Caco-2 (cell line): ENCODE results near the gene DENND2A. TPM values are rescaled to one million over a fixed set of nuclear protein-coding genes. Genes with fewer than 3 reads are reported as not detected.
A peak's percentile ranks its signal among the peaks of the same experiment; 100 is the strongest.

Experiments used
- BruUV-seq: library from RNA; stranded (reverse); fragments of 400-500 nt; replicated peaks from 2 replicates; lab custom pipeline; 2021; lab: Mats Ljungman, UMichigan
- CTCF ChIA-PET: fragments of 300-600 bp; sonication (Branson Sonifier 250); formaldehyde crosslinking; loops from one replicate; lab custom pipeline; 2022; ENCODE audit warnings: antibody characterized with exemption; lab: Charles Lee
- POLR2A ChIA-PET: fragments of 300-600 bp; sonication (Branson Sonifier 250); formaldehyde crosslinking; loops from one replicate; lab custom pipeline; 2022; ENCODE audit warnings: antibody characterized with exemption; lab: Charles Lee
- DNase-seq, 2 experiments: peaks; one replicate each; pipeline versions ENCODE4 v3.0.0 to v3.0.0-alpha.2; 2020 to 2022
- H3K27me3 ChIP-seq: replicated peaks from 2 replicates; pipeline ENCODE4 v1.6.0; 2011; ENCODE audit warnings: low read length; ENCODE audit not compliant: control insufficient read depth, insufficient read depth
- H3K36me3 ChIP-seq: 2 replicates; pipeline ENCODE4 v1.5.1; 2011; ENCODE audit warnings: low read length; ENCODE audit not compliant: control insufficient read depth, insufficient read depth
- H3K4me1 ChIP-seq: fragments of 250-450 bp; sonication (Bioruptor Pico); 2 replicates; pipeline ENCODE4 v1.5.1; 2020; ENCODE audit warnings: mild to moderate bottlenecking
- H3K4me3 ChIP-seq: 2 replicates; pipeline ENCODE4 v1.5.1; 2011; ENCODE audit warnings: low read depth, mild to moderate bottlenecking, control low read depth, low read length
- H3K9me3 ChIP-seq: fragments of 250-450 bp; sonication (Bioruptor Pico); 2 replicates; pipeline ENCODE4 v1.5.1; 2020; ENCODE audit warnings: mild to moderate bottlenecking, moderate library complexity
- H3K27ac Mint-ChIP-seq: one replicate; pipeline ENCODE4 v1.8.0; 2022; ENCODE audit warnings: mixed read lengths; ENCODE audit not compliant: unreplicated experiment
- H3K27me3 Mint-ChIP-seq: one replicate; pipeline ENCODE4 v1.8.0; 2022; ENCODE audit warnings: mixed read lengths; ENCODE audit not compliant: insufficient read depth, unreplicated experiment
- H3K36me3 Mint-ChIP-seq: one replicate; pipeline ENCODE4 v1.8.0; 2022; ENCODE audit warnings: mild to moderate bottlenecking, mixed read lengths; ENCODE audit not compliant: insufficient read depth, unreplicated experiment
- H3K4me1 Mint-ChIP-seq: one replicate; pipeline ENCODE4 v1.8.0; 2022; ENCODE audit warnings: low read depth, mixed read lengths; ENCODE audit not compliant: unreplicated experiment
- H3K4me3 Mint-ChIP-seq: one replicate; pipeline ENCODE4 v1.8.0; 2022; ENCODE audit warnings: mild to moderate bottlenecking, moderate library complexity, mixed read lengths; ENCODE audit not compliant: unreplicated experiment
- H3K9me3 Mint-ChIP-seq: one replicate; pipeline ENCODE4 v1.8.0; 2022; ENCODE audit warnings: mixed read lengths; ENCODE audit not compliant: unreplicated experiment
- CTCF ChIP-seq, 2 experiments: fragments of 200-600 bp in 1 of 2; IDR thresholded peaks; 1 replicate in 1 of 2; 2 replicates in 1 of 2; pipeline versions ENCODE4 v1.5.1 to v1.8.0; 2011 to 2022; ENCODE audit warnings: antibody characterized with exemption in 1 of 2, control low read depth in 1 of 2, inconsistent platforms in 1 of 2, low read depth in 1 of 2, low read length in 1 of 2, mild to moderate bottlenecking in 1 of 2, moderate library complexity in 1 of 2; ENCODE audit not compliant: insufficient read depth in 1 of 2, severe bottlenecking in 1 of 2, unreplicated experiment in 1 of 2
- intact Hi-C: fragments of 100-400 bp; cut with micrococcal nuclease; formaldehyde crosslinking; loops from one replicate; pipeline ENCODE4 v1.10.0; 2022; ENCODE audit not compliant: unreplicated experiment
- total RNA-seq: library from RNA; stranded (reverse); gene quantifications from 2 replicates; pipeline ENCODE4 v1.2.3, GENCODE V29; 2022

The DENND2A gene
- total RNA-seq, 1 experiment from 2014 or later = 0.95 TPM

GRCh38 chr7:140544388-140544826 lies 96.2 kb downstream of the DENND2A start:
- Mint-ChIP-seq H3K27ac (no peak overlapping the region), H3K4me3 (no peak overlapping the region), H3K36me3 (peaks cover 11% of the 10 kb centered on the region), H3K9me3 (no peaks in the 10 kb centered on the region), H3K4me1 (peaks cover 24% of the 10 kb centered on the region), H3K27me3 (no peaks in the 10 kb centered on the region)
- CTCF ChIA-PET = no interaction called here
- H3K4me1 ChIP-seq = 0 out of 2 replicates have a peak, but pooled peaks cover 11% of the 10 kb centered on the region
- H3K4me3 ChIP-seq = no peak overlapping the region
- POLR2A ChIA-PET = no interaction called here
- intact Hi-C loops = no loop called here
- peak; percentile 30 to 47 for DNase-seq
- no peaks in the 10 kb centered on the region for H3K9me3 ChIP-seq
- no peak for TF ChIP-seq CTCF (IDR thresholded peaks at IDR 0.05; ENCODE audit: insufficient read depth in 1 of 2, low read depth in 1 of 2, low read length in 1 of 2, severe bottlenecking in 1 of 2, unreplicated experiment in 1 of 2)
- BruUV-seq = no TSS peak
- H3K36me3 ChIP-seq = no peaks in the 10 kb centered on the region
- H3K27me3 ChIP-seq = no peaks in the 10 kb centered on the region

- H3K9me3 Mint-ChIP-seq = no peaks in the 10 kb centered on the region
- DNase-seq = no peak
Observed at GRCh38 chr7:140542228-140542603, 98.4 kb downstream of the DENND2A start.

GRCh38 chr7:140541513-140542227 lies 98.9 kb downstream of the DENND2A start:
- DNase-seq = peak in 1 of 2 experiments; percentile 42
- Histone ChIP-seq H3K36me3 (no peaks in the 10 kb centered on the region), H3K4me3 (no peak overlapping the region), H3K4me1 (0 out of 2 replicates have a peak, but pooled peaks cover 11% of the 10 kb centered on the region), H3K27me3 (no peaks in the 10 kb centered on the region), H3K9me3 (no peaks in the 10 kb centered on the region)
- CTCF ChIA-PET = interaction anchor here (0.7 kb wide), 1 partner anchor 324 kb away, joined by 11 read pairs; no protein-coding TSS in a partner anchor
- no peaks in the 10 kb centered on the region for H3K27me3 Mint-ChIP-seq
- H3K27ac Mint-ChIP-seq = peak overlapping the region; percentile 66
- no peak overlapping the region for H3K4me3 Mint-ChIP-seq
- no TSS peak for BruUV-seq
- peaks cover 11% of the 10 kb centered on the region for H3K36me3 Mint-ChIP-seq
- no peak for TF ChIP-seq CTCF (IDR thresholded peaks at IDR 0.05; ENCODE audit: insufficient read depth in 1 of 2, low read depth in 1 of 2, low read length in 1 of 2, severe bottlenecking in 1 of 2, unreplicated experiment in 1 of 2)
- no peaks in the 10 kb centered on the region for H3K9me3 Mint-ChIP-seq
- intact Hi-C loops = no loop called here
- POLR2A ChIA-PET = no interaction called here
- H3K4me1 Mint-ChIP-seq = peaks cover 24% of the 10 kb centered on the region

More at GRCh38 chr7:140542228-140542603, 98.4 kb downstream of the DENND2A start:
- Mint-ChIP-seq H3K36me3 (peaks cover 11% of the 10 kb centered on the region), H3K27me3 (no peaks in the 10 kb centered on the region), H3K4me3 (no peak overlapping the region), H3K4me1 (peaks cover 24% of the 10 kb centered on the region), H3K27ac (peak overlapping the region; percentile 51)
- intact Hi-C loops = no loop called here
- Histone ChIP-seq H3K9me3 (no peaks in the 10 kb centered on the region), H3K4me1 (0 out of 2 replicates have a peak, but pooled peaks cover 11% of the 10 kb centered on the region), H3K36me3 (no peaks in the 10 kb centered on the region), H3K4me3 (no peak overlapping the region), H3K27me3 (no peaks in the 10 kb centered on the region)
- ChIA-PET CTCF (interaction anchor here (0.7 kb wide), 1 partner anchor 324 kb away, joined by 11 read pairs; no protein-coding TSS in a partner anchor), POLR2A (no interaction called here)
- BruUV-seq = no TSS peak
- no peak for TF ChIP-seq CTCF (IDR thresholded peaks at IDR 0.05; ENCODE audit: insufficient read depth in 1 of 2, low read depth in 1 of 2, low read length in 1 of 2, severe bottlenecking in 1 of 2, unreplicated experiment in 1 of 2)
